GM18873 (cell line): ENCODE results near the gene ITGA1.
"Not testable (repeated sequence)": the region's sequence is repeated elsewhere in the genome, so short reads cannot be mapped to it uniquely, and the experiment has no call there.

Source experiments
- ATAC-seq: cut with Tn5 transposase; IDR thresholded peaks from one replicate; pipeline ENCODE4 v1.9.1; 2021; ENCODE audit warnings: mild to moderate bottlenecking, moderate library complexity, moderate number of reproducible peaks; ENCODE audit not compliant: unreplicated experiment, low FRiP score

The ITGA1 gene

GRCh38 chr5:52824827-52825226 lies 37.1 kb downstream of the ITGA1 start:
- no peak for ATAC-seq

- peak; percentile 96 for ATAC-seq
These were observed 38.1 kb downstream of the ITGA1 start for GRCh38 chr5:52825826-52826225.

GRCh38 chr5:52827815-52828214 lies 40.1 kb downstream of the ITGA1 start:
- ATAC-seq, result no peak

GRCh38 chr5:52829664-52830063 lies 41.9 kb downstream of the ITGA1 start:
- ATAC-seq, result no peak

- no peak for ATAC-seq
These were observed 42.9 kb downstream of the ITGA1 start for GRCh38 chr5:52830650-52831049.

GRCh38 chr5:52831786-52832511 lies 44.2 kb downstream of the ITGA1 start:
- no peak for ATAC-seq

- ATAC-seq, result no peak
These were observed 46.6 kb downstream of the ITGA1 start for GRCh38 chr5:52834320-52834719.

GRCh38 chr5:52837068-52837467 lies 49.4 kb downstream of the ITGA1 start:
- no peak for ATAC-seq

GRCh38 chr5:52837591-52838001 lies 49.9 kb downstream of the ITGA1 start:
- ATAC-seq, result no peak

- no peak for ATAC-seq
These were observed 50.8 kb downstream of the ITGA1 start for GRCh38 chr5:52838326-52839015.

GRCh38 chr5:52839285-52839684 lies 51.6 kb downstream of the ITGA1 start:
- no peak for ATAC-seq

- no peak for ATAC-seq
These were observed 52.7 kb downstream of the ITGA1 start for GRCh38 chr5:52840277-52841050.

- no peak for ATAC-seq
These were observed 53.4 kb downstream of the ITGA1 start for GRCh38 chr5:52841114-52841513.

- no peak for ATAC-seq
These were observed 54.4 kb downstream of the ITGA1 start for GRCh38 chr5:52842111-52842510.

- ATAC-seq, result no peak
These were observed 57.2 kb downstream of the ITGA1 start for GRCh38 chr5:52844885-52845284.

GRCh38 chr5:52846182-52846842 lies 58.6 kb downstream of the ITGA1 start:
- no peak for ATAC-seq

GRCh38 chr5:52848688-52849087 lies 61.0 kb downstream of the ITGA1 start:
- not testable (repeated sequence) for ATAC-seq

- ATAC-seq, result no peak
These were observed 61.8 kb downstream of the ITGA1 start for GRCh38 chr5:52849544-52849943.

GRCh38 chr5:52853650-52854049 lies 65.9 kb downstream of the ITGA1 start:
- ATAC-seq, result no peak

GRCh38 chr5:52854301-52854700 lies 66.6 kb downstream of the ITGA1 start:
- ATAC-seq, result no peak

GRCh38 chr5:52854949-52855348 lies 67.2 kb downstream of the ITGA1 start:
- no peak for ATAC-seq
